GM11168 (cell line): ENCODE results near the gene TBC1D14.

ENCODE experiments used
- in situ Hi-C: fragments of 300-500 bp; cut with MboI; formaldehyde crosslinking; loops from one replicate; pipeline ENCODE4 v1.12.0; 2022; ENCODE audit warnings: low sequenced_read_pairs; ENCODE audit not compliant: unreplicated experiment

Gene TBC1D14

GRCh38 chr4:6989331-6989923 is 79.8 kb downstream of the TBC1D14 start:
- in situ Hi-C loops: no loop called here

- in situ Hi-C loops: no loop called here
These were observed 81.0 kb downstream of the TBC1D14 start for GRCh38 chr4:6990661-6991060.

GRCh38 chr4:6991249-6991648 is 81.6 kb downstream of the TBC1D14 start:
- in situ Hi-C loops: no loop called here

- in situ Hi-C loops: no loop called here
These were observed 82.3 kb downstream of the TBC1D14 start for GRCh38 chr4:6991771-6992557.

- in situ Hi-C loops: no loop called here
These were observed 83.4 kb downstream of the TBC1D14 start for GRCh38 chr4:6992728-6993677.

- in situ Hi-C loops: no loop called here
These were observed 86.9 kb downstream of the TBC1D14 start for GRCh38 chr4:6996481-6996880.

- in situ Hi-C loops: no loop called here
These were observed 89.8 kb downstream of the TBC1D14 start for GRCh38 chr4:6999172-7000086.

- in situ Hi-C loops: no loop called here
These were observed 91.0 kb downstream of the TBC1D14 start for GRCh38 chr4:7000421-7001176.

GRCh38 chr4:7001271-7001670 is 91.6 kb downstream of the TBC1D14 start:
- in situ Hi-C loops: no loop called here

- in situ Hi-C loops: no loop called here
These were observed 92.7 kb downstream of the TBC1D14 start for GRCh38 chr4:7002336-7002735.

GRCh38 chr4:7003176-7003878 is 93.7 kb downstream of the TBC1D14 start:
- in situ Hi-C loops: no loop called here

GRCh38 chr4:7003879-7004240 is 94.2 kb downstream of the TBC1D14 start:
- in situ Hi-C loops: no loop called here

GRCh38 chr4:7004331-7004730 is 94.7 kb downstream of the TBC1D14 start:
- in situ Hi-C loops: no loop called here

GRCh38 chr4:7005571-7005970 is 95.9 kb downstream of the TBC1D14 start:
- in situ Hi-C loops: no loop called here

- in situ Hi-C loops: no loop called here
These were observed 96.8 kb downstream of the TBC1D14 start for GRCh38 chr4:7006411-7006810.

GRCh38 chr4:7007142-7007907 is 97.7 kb downstream of the TBC1D14 start:
- in situ Hi-C loops: no loop called here

GRCh38 chr4:7007944-7008343 is 98.3 kb downstream of the TBC1D14 start:
- in situ Hi-C loops: no loop called here

- in situ Hi-C loops: no loop called here
These were observed 99.9 kb downstream of the TBC1D14 start for GRCh38 chr4:7009564-7009963.
